Heart left ventricle (tissue), 16 donors: ENCODE data around the gene RAD51B. TPM values are rescaled to one million over a fixed set of nuclear protein-coding genes. Genes with fewer than 3 reads are reported as not detected.
"Not testable (repeated sequence)": the region's sequence is repeated elsewhere in the genome, so short reads cannot be mapped to it uniquely, and the experiment has no call there.

Experiments used
- ATAC-seq, 4 donors: fragments of 200-7000 bp; cut with Tn5 transposase; one replicate each; pipeline ENCODE4 v1.9.1; 2020 to 2022; ENCODE audit warnings: moderate library complexity in 4 of 4, mild to moderate bottlenecking in 3 of 4, moderate number of reproducible peaks in 1 of 4
- DNase-seq, 5 donors: peaks; one replicate each; pipeline ENCODE4 v3.0.0-alpha.2; 2020
- H3K27ac ChIP-seq, 12 donors: fragments of 200-600 bp; sonication (generic) in 4 of 12; one replicate each; pipeline versions ENCODE4 v1.5.0 to v1.8.0; 2016 to 2022; ENCODE audit warnings: mild to moderate bottlenecking in 2 of 12
- H3K27me3 ChIP-seq, 9 donors: fragments of 200-600 bp; sonication (generic) in 2 of 9; one replicate each; pipeline versions ENCODE4 v1.5.1 to v1.8.0; 2016 to 2022; ENCODE audit warnings: mild to moderate bottlenecking in 3 of 9
- H3K36me3 ChIP-seq, 9 donors: fragments of 200-600 bp; sonication (generic) in 2 of 9; one replicate each; pipeline versions ENCODE4 v1.5.0 to v1.8.0; 2018 to 2022; ENCODE audit warnings: mild to moderate bottlenecking in 2 of 9
- H3K4me1 ChIP-seq, 12 donors: fragments of 200-600 bp; sonication (generic) in 4 of 12; one replicate each; pipeline versions ENCODE4 v1.5.0 to v1.8.0; 2016 to 2022; ENCODE audit warnings: mild to moderate bottlenecking in 3 of 12
- H3K4me3 ChIP-seq, 12 donors: fragments of 200-600 bp; sonication (generic) in 4 of 12; one replicate each; pipeline versions ENCODE4 v1.5.0 to v1.8.0; 2017 to 2022; ENCODE audit warnings: mild to moderate bottlenecking in 9 of 12, moderate library complexity in 4 of 12
- H3K9me3 ChIP-seq, 12 donors: fragments of 200-600 bp; sonication (generic) in 4 of 12; one replicate each; pipeline versions ENCODE4 v1.5.0 to v1.8.0; 2016 to 2022; ENCODE audit warnings: mild to moderate bottlenecking in 1 of 12
- CTCF ChIP-seq, 12 donors: fragments of 200-600 bp; sonication (generic) in 4 of 12; IDR thresholded peaks; one replicate each; pipeline versions ENCODE4 v1.5.0 to v1.8.0; 2018 to 2022; ENCODE audit warnings: antibody characterized with exemption in 12 of 12, mild to moderate bottlenecking in 5 of 12
- POLR2A ChIP-seq, 2 donors: fragments of 450-650 bp; IDR thresholded peaks; one replicate each; pipeline ENCODE4 v1.6.1; 2017; ENCODE audit warnings: antibody characterized with exemption in 2 of 2, mild to moderate bottlenecking in 2 of 2, moderate library complexity in 2 of 2
- WGBS, 4 donors: extraction: QIAGEN DNeasy Blood & Tissue Kit in 2 of 4; methylation state at CpG; one replicate each; pipeline versions ENCODE4 v1.1.5 to v1.1.7; 2013 to 2018; 5-methylcytosine and 5-hydroxymethylcytosine counted together
- intact Hi-C, 10 donors: fragments of 100-400 bp; cut with DNase I; formaldehyde crosslinking; loops; one replicate each; pipeline versions ENCODE4 v1.11.1 to v1.14.2; 2022
- polyA plus RNA-seq, 2 donors: library from polyadenylated mRNA; stranded (reverse); fragments of 200-250 nt; gene quantifications; one replicate each; pipeline ENCODE4 v1.2.3, GENCODE V29; 2013
- total RNA-seq, 9 donors: library from RNA; depleted of rRNA in 2 of 9; stranded (reverse); fragments of >200 nt in 2 of 9; fragmentation: NEBNext Ultra II Directional in 3 of 9; extraction: Animal tissue kit (Norgen Biotek cat#: 25700) in 3 of 9; gene quantifications; one replicate each; pipeline versions ENCODE4 v1.1.0 to v1.2.4, GENCODE V29; 2016 to 2023
- donor health status: ischemic (EF 13 %, LVEDD 7.1; RV severe dilation, severe dysfunction).
- donor health status: healthy with polysubstance abuse.
- donor health status: DM: no; HTN: yes; CAD: no.
- donor health status: DM: no; HTN: no; CAD: no.
- donor health status: ischemic (EF 25% LVEDD 6.9; RV normal size, moderate dysfunction).
- donor health status: ischemic (EF 25% LVEDD 5.7; RV mildly dilated, moderate dysfunction).
- donor health status: healthy.
- donor health status: DM: yes; HTN: yes; CAD: no.
- donor health status: ischemic (EF 35%, LVEDD 5.7; RV mildly dilated, moderate dysfunction).
- donor health status: nonischemic (EF 11% LVEDD 7.7; RV severe dilation, severe dysfunction).
- donor health status: DM: yes; HTN: yes; CAD: no.
- donor health status: PGD.
- donor health status: ischemic (EF 29% LVEDD 5.4; RV normal size, mild dysfunction).
- donor health status: nonischemic (EF 23%, LVEDD 6.1; RV moderate dilation, normal function).

The RAD51B gene
- total and polyA plus RNA-seq, 11 donors: 1.3 to 11.3 (median 3.2) TPM

DNA sequence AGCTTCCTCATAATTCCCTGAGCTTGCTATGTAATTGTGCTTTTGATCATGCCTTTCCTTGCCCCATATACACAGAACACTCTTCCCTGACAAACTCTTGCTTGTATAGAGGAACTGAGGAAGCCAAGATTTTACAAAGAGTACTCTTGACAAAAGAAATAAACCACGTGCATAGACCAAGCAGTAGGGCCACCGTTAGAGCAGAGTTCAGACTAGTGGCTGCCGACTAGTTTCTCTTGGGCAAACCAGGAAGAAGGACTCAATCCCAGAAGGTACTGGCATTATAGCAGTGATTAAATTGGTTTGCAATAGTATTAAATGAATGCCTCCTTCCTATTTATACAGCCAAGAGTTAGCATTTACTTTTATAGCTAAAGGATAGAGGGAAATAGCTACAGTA, 146.1 kb downstream of the RAD51B start:
- DNase-seq (no peak), ATAC-seq (no peak)
- TF ChIP-seq POLR2A (IDR thresholded peaks at IDR 0.05) (no peak), CTCF (IDR thresholded peaks at IDR 0.05) (no peak)
- H3K27me3 ChIP-seq: no peaks in the 10 kb centered on the region
- no peaks in the 10 kb centered on the region for H3K36me3 ChIP-seq
- H3K27ac ChIP-seq: peak overlapping the region in 1 of 12 donors; percentile 73
- no peak overlapping the region for H3K4me3 ChIP-seq
- 91 to 93% (median 92%) methylated on average over 3 of the region's 3 CpGs for WGBS, 4 donors
- intact Hi-C loops: loop anchor here in 1 of 10 donors (10.0 kb wide), 1 partner anchor 259 kb away; no protein-coding TSS in a partner anchor
- H3K9me3 ChIP-seq: no peaks in the 10 kb centered on the region
- H3K4me1 ChIP-seq: peaks cover 0 to 33% (median 0%) of the 10 kb centered on the region in 12 donors

DNA sequence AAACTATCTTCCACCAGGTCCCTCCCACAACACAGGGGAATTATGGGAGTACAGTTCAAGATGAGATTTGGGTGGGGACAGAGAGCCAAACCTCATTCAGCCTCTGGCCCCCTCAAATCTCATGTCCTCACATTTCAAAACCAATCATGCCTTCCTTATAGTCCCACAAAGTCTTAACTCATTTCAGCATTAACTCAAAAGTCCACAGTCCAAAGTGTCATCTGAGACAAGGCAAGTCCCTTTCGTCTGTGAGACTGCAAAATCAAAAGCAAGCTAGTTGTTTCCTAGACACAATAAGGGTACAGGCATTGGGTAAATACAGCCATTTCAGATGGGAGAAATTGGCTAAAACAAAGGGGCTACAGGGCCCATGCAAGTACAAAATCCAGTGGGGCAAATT, 147.6 kb downstream of the RAD51B start:
- H3K27ac ChIP-seq: peak overlapping the region in 1 of 12 donors; percentile 73
- H3K9me3 ChIP-seq: no peaks in the 10 kb centered on the region
- whole genome bisulfite sequencing, 4 donors: 90 to 100% (median 99%) methylated on average over 1 of the region's 1 CpG
- ATAC-seq: no peak
- H3K27me3 ChIP-seq: no peaks in the 10 kb centered on the region
- peaks cover 0 to 27% (median 0%) of the 10 kb centered on the region in 12 donors for H3K4me1 ChIP-seq
- intact Hi-C loops: loop anchor here in 1 of 10 donors (10.0 kb wide), 1 partner anchor 258 kb away; no protein-coding TSS in a partner anchor
- DNase-seq: no peak
- TF ChIP-seq POLR2A (IDR thresholded peaks at IDR 0.05): no peak
- no peak for TF ChIP-seq CTCF (IDR thresholded peaks at IDR 0.05)
- H3K36me3 ChIP-seq: no peaks in the 10 kb centered on the region
- no peak overlapping the region for H3K4me3 ChIP-seq

DNA sequence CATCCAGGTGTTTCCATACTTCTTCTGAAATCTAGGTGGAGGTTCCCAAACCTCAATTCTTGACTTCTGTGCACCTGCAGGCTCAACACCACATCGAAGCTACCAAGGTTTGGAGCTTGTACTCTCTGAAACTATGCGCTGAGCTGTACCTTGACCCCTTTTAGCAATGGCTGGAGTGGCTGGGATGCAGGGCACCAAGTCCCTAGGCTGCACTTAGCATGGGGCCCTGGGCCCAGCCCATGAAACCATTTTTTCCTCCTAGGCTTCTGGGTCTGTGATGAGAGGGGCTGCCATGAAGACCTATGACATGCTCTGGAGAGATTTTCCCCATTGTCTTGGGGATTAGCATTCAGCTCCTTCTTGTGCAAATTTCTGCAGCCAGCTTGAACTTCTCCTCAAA, 148.4 kb downstream of the RAD51B start:
- not testable (repeated sequence) for H3K36me3 ChIP-seq, DNase-seq, H3K27me3 ChIP-seq, H3K4me3 ChIP-seq, ATAC-seq, H3K9me3 ChIP-seq
- intact Hi-C loops: loop anchor here in 1 of 10 donors (10.0 kb wide), 1 partner anchor 257 kb away; no protein-coding TSS in a partner anchor
- H3K27ac ChIP-seq: peak overlapping the region in 1 of 12 donors; percentile 73
- WGBS, 4 donors: 93 to 100% (median 95%) methylated on average over 2 of the region's 2 CpGs
- H3K4me1 ChIP-seq: peaks cover 0 to 19% (median 0%) of the 10 kb centered on the region in 12 donors

- Histone ChIP-seq H3K4me1 (no peaks in the 10 kb centered on the region), H3K27me3 (no peaks in the 10 kb centered on the region), H3K27ac (peak overlapping the region in 1 of 12 donors; percentile 76), H3K4me3 (no peak overlapping the region), H3K36me3 (no peaks in the 10 kb centered on the region), H3K9me3 (no peaks in the 10 kb centered on the region)
- intact Hi-C loops: no loop called here
- TF ChIP-seq POLR2A (IDR thresholded peaks at IDR 0.05) (no peak), CTCF (IDR thresholded peaks at IDR 0.05) (no peak)
- ATAC-seq: no peak
- DNase-seq: no peak
- WGBS, 4 donors: 86 to 90% (median 87%) methylated on average over 4 of the region's 4 CpGs
Observed at GRCh38 chr14:67970923-67971322, 151.3 kb downstream of the RAD51B start.
